IPS DF 6.9 (cell line): ENCODE results near the gene GBX1.

Source experiments
- DNase-seq: peaks from one replicate; pipeline ENCODE4 v3.0.0-alpha.2; 2013; ENCODE audit warnings: low read depth, low spot score
- H3K27ac ChIP-seq: one replicate; pipeline ENCODE4 v1.5.1; 2013; ENCODE audit warnings: low read length, control low read depth
- H3K27me3 ChIP-seq: 2 replicates; pipeline ENCODE4 v1.6.1; 2013; ENCODE audit warnings: mild to moderate bottlenecking, low read length; ENCODE audit not compliant: control insufficient read depth, insufficient read depth
- H3K36me3 ChIP-seq: 2 replicates; pipeline ENCODE4 v1.6.1; 2013; ENCODE audit warnings: low read length; ENCODE audit not compliant: control insufficient read depth, insufficient read depth
- H3K4me1 ChIP-seq: 2 replicates; pipeline ENCODE4 v1.6.1; 2013; ENCODE audit warnings: low read length; ENCODE audit not compliant: control insufficient read depth, insufficient read depth
- H3K4me3 ChIP-seq: 2 replicates; pipeline ENCODE4 v1.5.1; 2013; ENCODE audit warnings: mild to moderate bottlenecking, low read length
- H3K9me3 ChIP-seq: 2 replicates; pipeline ENCODE4 v1.6.1; 2013; ENCODE audit warnings: low read length, inconsistent platforms; ENCODE audit not compliant: control insufficient read depth, insufficient read depth
- WGBS: extraction: QIAGEN DNeasy Blood & Tissue Kit; methylation state at CpG from one replicate; pipeline ENCODE4 v1.1.7; 2013; ENCODE audit warnings: mixed read lengths, missing lambda C conversion rate; ENCODE audit not compliant: insufficient read length, insufficient coverage; 5-methylcytosine and 5-hydroxymethylcytosine counted together

Gene GBX1

GRCh38 chr7:151139071-151139790, 28.3 kb downstream of the GBX1 start:
- DNase-seq = no peak
- WGBS = no CpG with 5 or more reads among the region's 18 CpGs
- no peaks in the 10 kb centered on the region for H3K27me3 ChIP-seq
- H3K27ac ChIP-seq = no peak overlapping the region
- H3K4me1 ChIP-seq = peaks cover 7% of the 10 kb centered on the region; the same call in 1 of the 2 replicates
- no peaks in the 10 kb centered on the region for H3K9me3 ChIP-seq
- no peak overlapping the region for H3K4me3 ChIP-seq
- peaks cover 17% of the 10 kb centered on the region; the same call in 1 of the 2 replicates for H3K36me3 ChIP-seq

GRCh38 chr7:151138153-151138851, 29.2 kb downstream of the GBX1 start:
- Histone ChIP-seq H3K36me3 (peaks cover 12% of the 10 kb centered on the region; the same call in 1 of the 2 replicates), H3K27ac (no peak overlapping the region)

GRCh38 chr7:151137791-151138152, 29.7 kb downstream of the GBX1 start:
- Histone ChIP-seq H3K36me3 (peaks cover 11% of the 10 kb centered on the region; the same call in 1 of the 2 replicates), H3K27me3 (no peaks in the 10 kb centered on the region), H3K4me1 (peaks cover 7% of the 10 kb centered on the region; the same call in 1 of the 2 replicates), H3K4me3 (no peak overlapping the region), H3K9me3 (no peaks in the 10 kb centered on the region), H3K27ac (no peak overlapping the region)
- WGBS = no CpG with 5 or more reads among the region's 11 CpGs
- DNase-seq = no peak

More at GRCh38 chr7:151138153-151138851, 29.2 kb downstream of the GBX1 start:
- Histone ChIP-seq H3K4me3 (no peak overlapping the region), H3K4me1 (peaks cover 7% of the 10 kb centered on the region; the same call in 1 of the 2 replicates), H3K27me3 (no peaks in the 10 kb centered on the region), H3K9me3 (no peaks in the 10 kb centered on the region)
- WGBS = no CpG with 5 or more reads among the region's 30 CpGs
- no peak for DNase-seq

GRCh38 chr7:151137076-151137675, 30.3 kb downstream of the GBX1 start:
- Histone ChIP-seq H3K27ac (no peak overlapping the region), H3K4me3 (no peak overlapping the region), H3K4me1 (peaks cover 5% of the 10 kb centered on the region; the same call in 1 of the 2 replicates), H3K9me3 (no peaks in the 10 kb centered on the region), H3K36me3 (peaks cover 10% of the 10 kb centered on the region; the same call in 1 of the 2 replicates), H3K27me3 (no peaks in the 10 kb centered on the region)
- no peak for DNase-seq
- WGBS = no CpG with 5 or more reads among the region's 22 CpGs

GRCh38 chr7:151135866-151136843, 31.3 kb downstream of the GBX1 start:
- H3K27me3 ChIP-seq = no peaks in the 10 kb centered on the region
- DNase-seq = no peak
- no peak overlapping the region for H3K4me3 ChIP-seq
- H3K4me1 ChIP-seq = peaks cover 2% of the 10 kb centered on the region; the same call in 1 of the 2 replicates
- H3K27ac ChIP-seq = no peak overlapping the region
- H3K9me3 ChIP-seq = no peaks in the 10 kb centered on the region
- peaks cover 5% of the 10 kb centered on the region; the same call in 1 of the 2 replicates for H3K36me3 ChIP-seq
- WGBS = no CpG with 5 or more reads among the region's 33 CpGs

GRCh38 chr7:151135525-151135845, 32.0 kb downstream of the GBX1 start:
- no CpG with 5 or more reads among the region's 5 CpGs for WGBS
- Histone ChIP-seq H3K36me3 (0 out of 2 replicates have a peak, but pooled peaks cover 5% of the 10 kb centered on the region), H3K4me3 (no peak overlapping the region), H3K9me3 (no peaks in the 10 kb centered on the region), H3K4me1 (peaks cover 2% of the 10 kb centered on the region; the same call in 1 of the 2 replicates), H3K27ac (no peak overlapping the region), H3K27me3 (no peaks in the 10 kb centered on the region)
- DNase-seq = no peak

- Histone ChIP-seq H3K36me3 (peaks cover 5% of the 10 kb centered on the region; the same call in 1 of the 2 replicates), H3K27me3 (no peaks in the 10 kb centered on the region), H3K9me3 (no peaks in the 10 kb centered on the region), H3K4me3 (no peak overlapping the region), H3K27ac (no peak overlapping the region), H3K4me1 (peaks cover 2% of the 10 kb centered on the region; the same call in 1 of the 2 replicates)
- no peak for DNase-seq
- no CpG with 5 or more reads among the region's 14 CpGs for WGBS
Measured at GRCh38 chr7:151134743-151135524, 32.6 kb downstream of the GBX1 start.

GRCh38 chr7:151133986-151134742, 33.3 kb downstream of the GBX1 start:
- H3K9me3 ChIP-seq = no peaks in the 10 kb centered on the region
- no peaks in the 10 kb centered on the region for H3K27me3 ChIP-seq
- DNase-seq = no peak
- peaks cover 5% of the 10 kb centered on the region; the same call in 1 of the 2 replicates for H3K36me3 ChIP-seq
- H3K27ac ChIP-seq = no peak overlapping the region
- peaks cover 2% of the 10 kb centered on the region; the same call in 1 of the 2 replicates for H3K4me1 ChIP-seq
- WGBS = no CpG with 5 or more reads among the region's 24 CpGs
- no peak overlapping the region for H3K4me3 ChIP-seq
